ENCODE measurements around the gene TRAM2.

TRAM2 gene, protein sequence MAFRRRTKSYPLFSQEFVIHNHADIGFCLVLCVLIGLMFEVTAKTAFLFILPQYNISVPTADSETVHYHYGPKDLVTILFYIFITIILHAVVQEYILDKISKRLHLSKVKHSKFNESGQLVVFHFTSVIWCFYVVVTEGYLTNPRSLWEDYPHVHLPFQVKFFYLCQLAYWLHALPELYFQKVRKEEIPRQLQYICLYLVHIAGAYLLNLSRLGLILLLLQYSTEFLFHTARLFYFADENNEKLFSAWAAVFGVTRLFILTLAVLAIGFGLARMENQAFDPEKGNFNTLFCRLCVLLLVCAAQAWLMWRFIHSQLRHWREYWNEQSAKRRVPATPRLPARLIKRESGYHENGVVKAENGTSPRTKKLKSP

DNA sequence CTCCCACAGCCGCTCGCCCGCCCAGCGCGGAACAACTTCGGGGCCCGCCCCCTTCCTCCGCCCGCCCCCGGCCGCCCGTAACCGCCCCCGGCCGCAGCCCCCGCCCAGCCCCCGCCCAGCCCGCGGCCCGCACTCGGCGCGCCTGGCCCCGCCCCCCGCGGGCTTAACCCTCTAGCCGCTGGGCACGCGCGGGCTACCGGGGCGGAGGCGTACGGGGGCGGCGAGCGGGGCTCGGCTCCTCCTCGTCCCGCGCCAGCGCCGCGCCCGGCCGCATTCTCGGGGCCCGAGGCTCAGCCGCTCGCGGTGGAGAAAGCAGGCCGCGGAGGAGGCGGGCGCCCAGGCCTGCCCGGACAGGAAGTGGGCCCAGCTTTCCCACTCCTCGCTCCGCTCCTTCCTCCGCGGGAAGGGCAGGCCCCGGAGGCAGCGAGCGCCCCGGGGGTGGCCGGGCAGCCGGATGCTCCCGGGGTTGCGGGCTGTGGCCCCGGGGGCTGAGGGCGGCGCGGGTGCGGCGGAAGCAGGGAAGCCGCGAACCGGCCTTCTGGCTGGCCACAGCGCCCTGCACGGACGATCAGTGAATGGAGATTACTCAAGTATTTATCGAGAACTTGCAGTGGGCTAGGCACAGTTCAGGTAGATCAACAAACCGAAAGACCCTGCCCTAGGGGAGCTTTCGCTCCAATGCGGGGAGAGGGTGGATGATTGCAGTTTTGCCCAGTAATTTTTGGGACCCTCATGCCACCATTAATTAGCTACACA is at the start of gene TRAM2:
TRAM2 (minus strand) TSS at position 39 of the 756 bp plus-strand sequence. CDS start 145 bp downstream, outside the sequence.
- H3K4me3 ChIP-seq (ENCODE audit: low read depth, low read length) = peak within 1 kb of the TSS; percentile 97
- TF ChIP-seq, protein P1, sequence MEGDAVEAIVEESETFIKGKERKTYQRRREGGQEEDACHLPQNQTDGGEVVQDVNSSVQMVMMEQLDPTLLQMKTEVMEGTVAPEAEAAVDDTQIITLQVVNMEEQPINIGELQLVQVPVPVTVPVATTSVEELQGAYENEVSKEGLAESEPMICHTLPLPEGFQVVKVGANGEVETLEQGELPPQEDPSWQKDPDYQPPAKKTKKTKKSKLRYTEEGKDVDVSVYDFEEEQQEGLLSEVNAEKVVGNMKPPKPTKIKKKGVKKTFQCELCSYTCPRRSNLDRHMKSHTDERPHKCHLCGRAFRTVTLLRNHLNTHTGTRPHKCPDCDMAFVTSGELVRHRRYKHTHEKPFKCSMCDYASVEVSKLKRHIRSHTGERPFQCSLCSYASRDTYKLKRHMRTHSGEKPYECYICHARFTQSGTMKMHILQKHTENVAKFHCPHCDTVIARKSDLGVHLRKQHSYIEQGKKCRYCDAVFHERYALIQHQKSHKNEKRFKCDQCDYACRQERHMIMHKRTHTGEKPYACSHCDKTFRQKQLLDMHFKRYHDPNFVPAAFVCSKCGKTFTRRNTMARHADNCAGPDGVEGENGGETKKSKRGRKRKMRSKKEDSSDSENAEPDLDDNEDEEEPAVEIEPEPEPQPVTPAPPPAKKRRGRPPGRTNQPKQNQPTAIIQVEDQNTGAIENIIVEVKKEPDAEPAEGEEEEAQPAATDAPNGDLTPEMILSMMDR (IDR thresholded peaks at IDR 0.05; ENCODE audit: low read depth, low read length) = no peak

DNA sequence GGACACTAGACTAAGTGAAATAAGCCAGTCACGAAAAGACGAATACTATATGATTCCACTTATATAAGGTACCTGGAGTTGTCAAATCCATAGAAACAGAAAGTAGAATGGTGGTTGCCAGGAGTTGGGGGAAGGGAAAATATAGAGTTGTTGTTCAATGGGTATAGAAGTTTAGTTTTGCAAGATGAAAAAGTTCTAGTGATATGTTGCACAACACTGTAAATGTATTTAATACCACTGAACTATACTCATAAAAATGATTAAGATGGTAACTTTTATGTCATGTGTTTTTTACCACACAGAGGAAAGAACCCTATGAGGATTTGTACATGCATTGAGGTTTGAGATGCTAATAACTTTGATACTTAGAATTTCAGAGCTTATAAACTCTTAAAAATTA is 46.0 kb upstream of the TRAM2 start:
- H3K4me3 ChIP-seq (ENCODE audit: low read depth, low read length) = no peak overlapping the region
- TF ChIP-seq, protein P1 (IDR thresholded peaks at IDR 0.05; ENCODE audit: low read depth, low read length) = no peak

DNA sequence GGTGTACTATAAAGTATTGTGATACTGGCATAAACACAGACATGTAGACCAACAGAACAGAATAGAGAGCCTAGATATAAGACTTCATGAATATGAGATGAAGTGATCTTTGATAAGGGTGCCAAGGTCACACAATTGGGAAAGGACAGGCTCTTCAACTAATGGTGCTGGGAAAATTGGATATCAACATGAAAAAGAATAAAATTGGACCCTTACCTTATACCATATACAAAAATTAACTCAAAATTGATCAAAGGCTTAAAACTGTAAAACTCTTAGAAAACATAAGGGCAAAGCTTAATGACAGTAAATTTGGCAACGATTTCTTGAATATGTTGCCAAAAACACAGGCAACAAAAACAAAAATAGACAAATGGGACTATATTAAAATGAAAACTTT is 44.8 kb upstream of the TRAM2 start:
- TF ChIP-seq, protein P1 (IDR thresholded peaks at IDR 0.05; ENCODE audit: low read depth, low read length) = no peak
- no peak overlapping the region for H3K4me3 ChIP-seq (ENCODE audit: low read depth, low read length)

DNA sequence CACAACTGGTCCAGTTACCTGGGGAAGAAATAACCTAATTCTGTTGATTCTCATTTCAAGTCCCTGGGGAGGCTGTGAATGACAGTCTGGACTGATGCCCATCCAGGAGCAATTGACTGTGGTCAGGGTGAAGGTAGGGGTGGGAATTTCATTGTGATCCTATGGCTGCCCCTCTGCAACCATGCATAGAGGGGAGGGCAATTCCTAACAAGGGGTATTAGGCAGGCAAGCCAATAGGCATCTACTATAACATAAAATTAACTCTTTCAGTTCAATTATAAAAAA is 44.0 kb upstream of the TRAM2 start:
- TF ChIP-seq, protein P1 (IDR thresholded peaks at IDR 0.05; ENCODE audit: low read depth, low read length) = no peak
- H3K4me3 ChIP-seq (ENCODE audit: low read depth, low read length) = no peak overlapping the region

DNA sequence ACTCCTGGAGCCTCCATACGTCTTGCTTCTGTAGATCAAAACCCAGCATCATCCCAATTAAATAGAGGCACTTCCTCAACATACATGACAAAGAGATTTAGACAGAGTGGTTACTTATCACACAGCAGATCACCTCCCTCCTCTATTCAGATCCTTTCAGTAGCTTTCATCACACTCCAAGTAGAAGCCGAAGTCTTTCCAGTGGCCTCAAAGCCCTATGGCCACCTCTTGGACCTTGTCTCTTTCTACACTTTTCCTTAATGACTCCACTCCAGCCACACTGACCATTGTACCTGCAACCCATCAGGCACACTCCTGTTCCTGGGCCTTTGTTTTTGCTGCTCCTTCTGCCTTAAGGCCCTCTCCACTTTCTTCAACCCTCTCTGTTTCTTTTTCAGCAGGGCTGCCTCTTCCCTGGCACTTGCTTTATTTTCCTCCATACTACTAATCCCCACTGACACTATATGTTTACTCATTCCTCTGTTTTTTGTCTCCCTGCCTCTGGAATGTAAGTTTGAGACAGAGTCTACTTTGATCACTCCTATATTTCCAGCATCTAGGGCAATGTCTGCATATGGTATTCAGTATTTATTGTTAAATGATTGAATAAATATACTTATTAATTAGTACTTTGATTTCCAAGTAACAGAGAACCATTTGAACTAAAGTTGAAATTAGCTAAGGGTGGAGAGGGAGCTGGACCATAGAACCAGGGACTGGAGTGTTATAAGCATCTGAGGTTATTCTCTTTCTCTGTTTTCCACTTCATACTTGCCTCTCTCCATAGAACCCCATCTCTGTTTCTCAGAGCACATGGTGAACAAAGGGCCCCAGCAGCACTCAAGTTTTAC is 43.4 kb upstream of the TRAM2 start:
- TF ChIP-seq, protein P1 (IDR thresholded peaks at IDR 0.05; ENCODE audit: low read depth, low read length) = no peak
- no peak overlapping the region for H3K4me3 ChIP-seq (ENCODE audit: low read depth, low read length)

DNA sequence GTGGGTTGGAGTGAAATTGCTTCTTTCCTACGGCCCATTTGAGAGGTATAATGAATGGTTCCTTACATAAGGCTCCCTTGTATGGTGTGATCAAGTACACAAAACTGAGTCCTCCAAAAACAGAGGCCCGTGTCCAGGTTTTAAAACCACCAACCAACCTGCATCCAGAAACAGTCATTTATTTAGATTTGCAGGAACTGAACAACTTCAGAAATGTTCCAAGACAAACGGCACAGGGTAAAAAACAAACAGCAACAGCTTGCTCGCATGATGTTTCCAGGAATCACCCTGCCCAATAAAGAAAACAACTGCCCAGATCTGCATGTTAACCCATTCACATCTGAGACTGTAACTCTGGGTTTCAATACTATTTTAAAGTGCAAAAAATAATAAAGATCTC is 40.2 kb upstream of the TRAM2 start:
- no peak overlapping the region for H3K4me3 ChIP-seq (ENCODE audit: low read depth, low read length)
- TF ChIP-seq, protein P1 (IDR thresholded peaks at IDR 0.05; ENCODE audit: low read depth, low read length) = no peak

Measured in WI38 (cell line).